ENCODE results near the gene CAPN3.

Gene CAPN3

DNA sequence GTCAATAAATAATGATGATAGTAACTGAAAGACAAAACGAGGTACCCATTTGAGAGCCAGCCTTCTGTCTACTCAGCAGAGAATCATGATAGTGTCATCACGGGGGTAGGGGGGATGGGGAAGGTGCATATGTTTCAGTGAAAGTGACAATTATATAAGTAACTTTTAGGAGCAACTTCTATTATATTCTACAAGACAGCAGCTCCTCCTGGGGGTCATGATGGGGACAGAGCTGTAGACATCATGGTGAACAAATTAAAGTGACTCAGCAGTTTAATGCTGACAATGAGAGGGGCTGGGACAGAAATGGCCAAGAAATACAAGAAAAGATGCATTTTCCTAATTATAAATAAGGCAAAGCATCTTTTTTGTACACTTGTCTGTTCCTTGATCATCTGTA is 11.8 kb downstream of the CAPN3 start:
- TF ChIP-seq MZF1 (tag by site-specific recombination; IDR thresholded peaks at IDR 0.05; ENCODE audit: borderline replicate concordance) (no peak), ZNF561 (tag by site-specific recombination; IDR thresholded peaks at IDR 0.05; ENCODE audit: borderline replicate concordance) (no peak), BCL11B (tag by site-specific recombination; IDR thresholded peaks at IDR 0.05; ENCODE audit: low read depth) (no peak), ZNF600 (tag by site-specific recombination; IDR thresholded peaks at IDR 0.05) (no peak), IKZF3 (tag by site-specific recombination; IDR thresholded peaks at IDR 0.05) (no peak), SP3 (tag by site-specific recombination; IDR thresholded peaks at IDR 0.05) (no peak), KLF9 (tag by site-specific recombination; IDR thresholded peaks at IDR 0.05; ENCODE audit: low read depth) (no peak), ZNF664 (tag by site-specific recombination; IDR thresholded peaks at IDR 0.05) (no peak), ZNF837 (tag by site-specific recombination; IDR thresholded peaks at IDR 0.05) (no peak), ZNF560 (tag by site-specific recombination; IDR thresholded peaks at IDR 0.05; ENCODE audit: borderline replicate concordance) (no peak), ZNF132 (tag by site-specific recombination; IDR thresholded peaks at IDR 0.05; ENCODE audit: borderline replicate concordance) (no peak), HIC1 (tag by site-specific recombination; IDR thresholded peaks at IDR 0.05) (no peak), ZNF404 (tag by site-specific recombination; IDR thresholded peaks at IDR 0.05) (no peak), ZBTB11 (tag by site-specific recombination; conservative IDR thresholded peaks at IDR 0.05; ENCODE audit: low read depth) (no peak), ZNF610 (tag by site-specific recombination; IDR thresholded peaks at IDR 0.05; ENCODE audit: borderline replicate concordance) (no peak)
- TF ChIP-seq, protein P1, sequence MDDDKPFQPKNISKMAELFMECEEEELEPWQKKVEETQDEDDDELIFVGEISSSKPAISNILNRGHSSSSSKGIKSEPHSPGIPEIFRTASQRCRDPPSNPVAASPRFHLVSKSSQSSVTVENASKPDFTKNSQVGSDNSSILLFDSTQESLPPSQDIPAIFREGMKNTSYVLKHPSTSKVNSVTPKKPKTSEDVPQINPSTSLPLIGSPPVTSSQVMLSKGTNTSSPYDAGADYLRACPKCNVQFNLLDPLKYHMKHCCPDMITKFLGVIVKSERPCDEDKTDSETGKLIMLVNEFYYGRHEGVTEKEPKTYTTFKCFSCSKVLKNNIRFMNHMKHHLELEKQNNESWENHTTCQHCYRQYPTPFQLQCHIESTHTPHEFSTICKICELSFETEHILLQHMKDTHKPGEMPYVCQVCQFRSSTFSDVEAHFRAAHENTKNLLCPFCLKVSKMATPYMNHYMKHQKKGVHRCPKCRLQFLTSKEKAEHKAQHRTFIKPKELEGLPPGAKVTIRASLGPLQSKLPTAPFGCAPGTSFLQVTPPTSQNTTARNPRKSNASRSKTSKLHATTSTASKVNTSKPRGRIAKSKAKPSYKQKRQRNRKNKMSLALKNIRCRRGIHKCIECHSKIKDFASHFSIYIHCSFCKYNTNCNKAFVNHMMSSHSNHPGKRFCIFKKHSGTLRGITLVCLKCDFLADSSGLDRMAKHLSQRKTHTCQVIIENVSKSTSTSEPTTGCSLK (tag by site-specific recombination; IDR thresholded peaks at IDR 0.05), result no peak
- H3K27ac ChIP-seq (ENCODE audit: extremely low read depth, low read depth, low read length), result no peak overlapping the region
- POLR2A ChIA-PET, result no interaction called here

GRCh38 chr15:42373274-42373673 is 14.0 kb downstream of the CAPN3 start:
- TF ChIP-seq ZNF701 (tag by site-specific recombination; IDR thresholded peaks at IDR 0.05) (no peak), ZBTB20 (tag by site-specific recombination; IDR thresholded peaks at IDR 0.05) (peak; percentile 41; the same call in 1 of the 2 replicates), ZNF514 (tag by site-specific recombination; IDR thresholded peaks at IDR 0.05) (no peak)
- TF ChIP-seq, protein P2, sequence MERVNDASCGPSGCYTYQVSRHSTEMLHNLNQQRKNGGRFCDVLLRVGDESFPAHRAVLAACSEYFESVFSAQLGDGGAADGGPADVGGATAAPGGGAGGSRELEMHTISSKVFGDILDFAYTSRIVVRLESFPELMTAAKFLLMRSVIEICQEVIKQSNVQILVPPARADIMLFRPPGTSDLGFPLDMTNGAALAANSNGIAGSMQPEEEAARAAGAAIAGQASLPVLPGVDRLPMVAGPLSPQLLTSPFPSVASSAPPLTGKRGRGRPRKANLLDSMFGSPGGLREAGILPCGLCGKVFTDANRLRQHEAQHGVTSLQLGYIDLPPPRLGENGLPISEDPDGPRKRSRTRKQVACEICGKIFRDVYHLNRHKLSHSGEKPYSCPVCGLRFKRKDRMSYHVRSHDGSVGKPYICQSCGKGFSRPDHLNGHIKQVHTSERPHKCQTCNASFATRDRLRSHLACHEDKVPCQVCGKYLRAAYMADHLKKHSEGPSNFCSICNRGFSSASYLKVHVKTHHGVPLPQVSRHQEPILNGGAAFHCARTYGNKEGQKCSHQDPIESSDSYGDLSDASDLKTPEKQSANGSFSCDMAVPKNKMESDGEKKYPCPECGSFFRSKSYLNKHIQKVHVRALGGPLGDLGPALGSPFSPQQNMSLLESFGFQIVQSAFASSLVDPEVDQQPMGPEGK (tag by site-specific recombination; IDR thresholded peaks at IDR 0.05), result no peak

More for the DNA sequence above, 11.8 kb downstream of the CAPN3 start:
- no peaks in the 10 kb centered on the region for H3K4me1 ChIP-seq (ENCODE audit: control insufficient read depth, insufficient read depth, low read length)
- CTCF ChIA-PET, result interaction anchor here (0.8 to 1.3 kb wide), 2 partner anchors 18 to 293 kb away, joined by 3 read pairs; no protein-coding TSS in a partner anchor
- no peaks in the 10 kb centered on the region for H3K36me3 ChIP-seq (ENCODE audit: control insufficient read depth in 2 of 2, insufficient read depth in 1 of 2, low read length in 2 of 2)
- no peak overlapping the region for H3K4me3 ChIP-seq (ENCODE audit: low read depth, low read length)
- H3K9me3 ChIP-seq (ENCODE audit: control insufficient read depth, insufficient read depth, low read depth, low read length), result no peaks in the 10 kb centered on the region

More at GRCh38 chr15:42373274-42373673, 14.0 kb downstream of the CAPN3 start:
- ChIA-PET CTCF (no interaction called here), POLR2A (no interaction called here)
- Histone ChIP-seq H3K27ac (ENCODE audit: extremely low read depth, low read depth, low read length) (no peak overlapping the region), H3K4me1 (ENCODE audit: control insufficient read depth, insufficient read depth, low read length) (no peaks in the 10 kb centered on the region), H3K9me3 (ENCODE audit: control insufficient read depth, insufficient read depth, low read depth, low read length) (no peaks in the 10 kb centered on the region), H3K36me3 (ENCODE audit: control insufficient read depth in 2 of 2, insufficient read depth in 1 of 2, low read length in 2 of 2) (no peaks in the 10 kb centered on the region), H3K4me3 (ENCODE audit: low read depth, low read length) (no peak overlapping the region)

Measured in HEK293 (cell line).